K562 (cell line): ENCODE results near the gene GCHFR. TPM values are rescaled to one million over a fixed set of nuclear protein-coding genes. Genes with fewer than 3 reads are reported as not detected.

Experiments
- ATAC-seq: fragments of 200-7000 bp; cut with Tn5 transposase; 3 replicates; pipeline ENCODE4 v1.9.1; 2020; ENCODE audit warnings: moderate library complexity
- BruUV-seq: library from RNA; stranded (reverse); fragments of 400-500 nt; replicated peaks from 2 replicates; lab custom pipeline; 2021; lab: Mats Ljungman, UMichigan
- CTCF ChIA-PET: fragments of 300-600 bp; formaldehyde crosslinking; extraction: SDS; loops from one replicate; lab custom pipeline; 2021; ENCODE audit warnings: low intra/inter-chr PET ratio; lab: Yijun Ruan, JAX
- POLR2A ChIA-PET: fragments of 300-600, 350-650 bp; sonication (Branson Sonifier 250); formaldehyde crosslinking; extraction: SDS; loops from one replicate; lab custom pipeline; 2021; ENCODE audit warnings: antibody characterized with exemption, inconsistent platforms; lab: Yijun Ruan, JAX
- DNase-seq, 4 experiments: peaks; one replicate each; pipeline versions ENCODE4 v3.0.0 to v3.0.0-alpha.2; 2011 to 2018; ENCODE audit warnings: low spot score in 3 of 4, mixed read lengths in 3 of 4; ENCODE audit errors: extremely low read depth in 1 of 4
- FAIRE-seq: peaks from 2 replicates; lab custom pipeline; 2011; peaks lifted over from hg19 to GRCh38; lab: Jason Lieb, UNC
- H2AFZ ChIP-seq: 2 replicates; pipeline ENCODE4 v1.6.0; 2011; ENCODE audit warnings: low read depth, low read length, control low read depth, inconsistent platforms
- H3K27ac ChIP-seq: fragments of 200-600 bp; 3 replicates; pipeline ENCODE4 v1.8.0; 2011; ENCODE audit warnings: low read depth, mild to moderate bottlenecking, control low read depth, inconsistent platforms, low read length, moderate library complexity, mixed read lengths; ENCODE audit errors: extremely low read depth
- H3K27me3 ChIP-seq, 2 experiments: fragments of 300-600 bp in 1 of 2; 2 replicates in 1 of 2; 3 replicates in 1 of 2; pipeline versions ENCODE4 v1.6.0 to v1.8.0; 2011; ENCODE audit warnings: inconsistent platforms in 2 of 2, low read length in 2 of 2, mild to moderate bottlenecking in 1 of 2, mixed read lengths in 1 of 2, moderate library complexity in 1 of 2; ENCODE audit not compliant: control insufficient read depth in 2 of 2, insufficient read depth in 2 of 2
- H3K36me3 ChIP-seq: fragments of 300-600 bp; 3 replicates; pipeline ENCODE4 v1.8.0; 2011; ENCODE audit warnings: mild to moderate bottlenecking, low read length, inconsistent platforms; ENCODE audit not compliant: control insufficient read depth, insufficient read depth
- H3K4me1 ChIP-seq, 2 experiments: fragments of 200-600 bp in 1 of 2; replicated peaks in 1 of 2; 2 replicates in 1 of 2; 3 replicates in 1 of 2; pipeline versions ENCODE4 v1.5.1 to v1.8.0; 2011; ENCODE audit warnings: inconsistent platforms in 2 of 2, low read length in 2 of 2, mild to moderate bottlenecking in 1 of 2, mixed read lengths in 1 of 2, moderate library complexity in 1 of 2; ENCODE audit not compliant: control insufficient read depth in 2 of 2, insufficient read depth in 2 of 2
- H3K4me2 ChIP-seq: 2 replicates; pipeline ENCODE4 v1.6.1; 2011; ENCODE audit warnings: low read length, control low read depth, inconsistent platforms, mixed read lengths; ENCODE audit not compliant: insufficient read depth
- H3K4me3 ChIP-seq: fragments of 200-600 bp; sonication (generic), shearing (Covaris generic); 2 replicates; pipeline ENCODE4 v1.5.1; 2016; ENCODE audit warnings: control low read depth, inconsistent platforms
- H3K79me2 ChIP-seq: fragments of 200-600 bp; 3 replicates; pipeline ENCODE4 v1.8.0; 2011; ENCODE audit warnings: low read length, inconsistent platforms; ENCODE audit not compliant: control insufficient read depth, insufficient read depth
- H3K9ac ChIP-seq, 2 experiments: 2 replicates each; pipeline versions ENCODE4 v1.6.0 to v1.6.1; 2011; ENCODE audit warnings: low read depth in 2 of 2, low read length in 2 of 2, control low read depth in 1 of 2, inconsistent platforms in 1 of 2, mild to moderate bottlenecking in 1 of 2, mixed read lengths in 1 of 2; ENCODE audit not compliant: insufficient read depth in 1 of 2
- H3K9me1 ChIP-seq: one replicate; pipeline ENCODE4 v1.6.0; 2011; ENCODE audit warnings: inconsistent platforms, mild to moderate bottlenecking, low read length, moderate library complexity; ENCODE audit not compliant: control insufficient read depth, insufficient read depth
- H3K9me3 ChIP-seq: replicated peaks from 2 replicates; pipeline ENCODE4 v1.5.1; 2011; ENCODE audit warnings: low read depth, low read length, inconsistent platforms; ENCODE audit not compliant: control insufficient read depth, insufficient read depth
- H4K20me1 ChIP-seq: replicated peaks from 2 replicates; pipeline ENCODE4 v1.6.1; 2011; ENCODE audit warnings: low read length, inconsistent platforms, mixed read lengths; ENCODE audit not compliant: control insufficient read depth, insufficient read depth
- ARID1B ChIP-seq: fragments of 450-650 bp; IDR thresholded peaks from 2 replicates; pipeline ENCODE4 v1.6.1; 2016; ENCODE audit warnings: antibody characterized with exemption, mild to moderate bottlenecking, inconsistent platforms
- CEBPG ChIP-seq, 3 experiments: fragments of 200-800 bp in 1 of 3; sonication (Bioruptor generic) in 1 of 3; sonication (generic) in 1 of 3; formaldehyde crosslinking in 1 of 3; IDR thresholded peaks in 2 of 3; conservative IDR thresholded peaks in 1 of 3; 2 replicates each; pipeline versions ENCODE4 v1.6.1 to v1.8.0; 2016 to 2022; ENCODE audit warnings: missing compliant biosample characterization in 2 of 3, missing genetic modification characterization in 2 of 3, mild to moderate bottlenecking in 1 of 3, missing genetic modification reagents in 1 of 3
- CREB1 ChIP-seq, 2 experiments: sonication (generic) in 1 of 2; formaldehyde crosslinking in 1 of 2; IDR thresholded peaks; 2 replicates each; pipeline versions ENCODE4 v1.6.1 to v1.8.0; 2012 to 2022; ENCODE audit warnings: inconsistent platforms in 1 of 2, mild to moderate bottlenecking in 1 of 2, missing genetic modification reagents in 1 of 2, moderate library complexity in 1 of 2
- CREM ChIP-seq: IDR thresholded peaks from 2 replicates; pipeline ENCODE4 v1.6.1; 2014; ENCODE audit warnings: antibody characterized with exemption, low read depth
- E2F3 ChIP-seq: fragments of 250-450 bp; sonication (Bioruptor Pico); IDR thresholded peaks from 2 replicates; pipeline ENCODE4 v1.4.0; 2020; ENCODE audit warnings: mild to moderate bottlenecking
- EGR1 ChIP-seq: fragments of 450-650 bp; conservative IDR thresholded peaks from 2 replicates; pipeline ENCODE4 v1.6.1; 2017; ENCODE audit warnings: mild to moderate bottlenecking
- KLF10 ChIP-seq: fragments of 250-450 bp; sonication (Bioruptor Pico); IDR thresholded peaks from 2 replicates; pipeline ENCODE4 v1.6.1; 2021; ENCODE audit warnings: matching md5 sums
- MAX ChIP-seq: sonication (generic); formaldehyde crosslinking; IDR thresholded peaks from 2 replicates; pipeline ENCODE4 v1.9.0; 2022; ENCODE audit warnings: mild to moderate bottlenecking, missing genetic modification reagents
- MTA2 ChIP-seq: fragments of 450-650 bp; IDR thresholded peaks from 2 replicates; pipeline ENCODE4 v1.6.1; 2016; ENCODE audit warnings: low read depth
- MTA3 ChIP-seq: fragments of 450-650 bp; formaldehyde crosslinking; IDR thresholded peaks from 2 replicates; pipeline ENCODE4 v1.6.1; 2017; ENCODE audit warnings: mild to moderate bottlenecking, borderline replicate concordance
- PCBP1 ChIP-seq: fragments of 200-400 bp; formaldehyde crosslinking; IDR thresholded peaks from 2 replicates; pipeline ENCODE4 v1.6.1; 2018; ENCODE audit warnings: mild to moderate bottlenecking, low read depth, low read length; ENCODE audit not compliant: poor library complexity, severe bottlenecking
- PTRF ChIP-seq: fragments of 450-650 bp; IDR thresholded peaks from 2 replicates; pipeline ENCODE4 v1.6.1; 2016; ENCODE audit warnings: mild to moderate bottlenecking, missing genetic modification characterization, missing compliant biosample characterization
- ZBTB7A ChIP-seq: IDR thresholded peaks from 2 replicates; pipeline ENCODE4 v1.6.1; 2011; ENCODE audit warnings: low read depth, mild to moderate bottlenecking, low read length, moderate library complexity, borderline replicate concordance; ENCODE audit not compliant: control insufficient read depth
- ZNF217 ChIP-seq: sonication (generic); formaldehyde crosslinking; IDR thresholded peaks from 2 replicates; pipeline ENCODE4 v1.8.0; 2022; ENCODE audit warnings: mild to moderate bottlenecking, missing genetic modification reagents
- ZNF311 ChIP-seq: fragments of 250-450 bp; sonication (Bioruptor Pico); IDR thresholded peaks from 2 replicates; pipeline ENCODE4 v1.4.0; 2020; ENCODE audit warnings: mild to moderate bottlenecking, moderate library complexity
- ZNF436 ChIP-seq: fragments of 250-450, 450-650 bp; sonication (Bioruptor Pico); formaldehyde crosslinking; IDR thresholded peaks from 2 replicates; pipeline ENCODE4 v1.7.0; 2020; ENCODE audit warnings: mild to moderate bottlenecking
- WGBS: fragments of 100-300 bp; shearing (Covaris generic); methylation state at CpG from one replicate; pipeline ENCODE4 v1.1.6; 2016; ENCODE audit warnings: low coverage, mixed read lengths; ENCODE audit not compliant: insufficient coverage; ENCODE audit errors: missing lambda C conversion rate; 5-methylcytosine and 5-hydroxymethylcytosine counted together
- in situ Hi-C: fragments of 300-500 bp; cut with MboI; formaldehyde crosslinking; loops from 4 replicates; pipeline ENCODE4 v1.15.0; 2018; ENCODE audit warnings: inconsistent platforms, mixed read lengths
- intact Hi-C: fragments of 100-400 bp; cut with micrococcal nuclease; formaldehyde crosslinking; loops from 2 replicates; pipeline ENCODE4 v1.14.2; 2022
- polyA plus RNA-seq, 8 experiments: library from polyadenylated mRNA; depleted of rRNA in 4 of 8; stranded (reverse) in 5 of 8; unstranded in 3 of 8; fragments of >200 nt; fragmentation: Nextera tagmentation in 2 of 8; fragmentation: Illumina TruSeq in 1 of 8; extraction: Ambion mirVana in 2 of 8; extraction: Trizol in 1 of 8; gene quantifications; 2 replicates each; pipeline versions ENCODE4 v1.2.1 to v1.2.3, GENCODE V29; 2011 to 2014; ENCODE audit warnings: inconsistent platforms in 1 of 8, missing spikeins in 1 of 8
- total RNA-seq, 7 experiments: library from RNA; depleted of rRNA in 6 of 7; stranded (reverse); fragments of >200 nt in 6 of 7; fragmentation: Illumina TruSeq in 2 of 7; extraction: Trizol in 2 of 7; gene quantifications; 2 replicates each; pipeline versions ENCODE4 v1.2.1 to v1.2.3, GENCODE V29; 2011 to 2021; ENCODE audit warnings: low replicate concordance in 1 of 7
- TF ChIP-seq, protein P1 (sequence below): fragments of 450-650 bp; formaldehyde crosslinking; IDR thresholded peaks from 2 replicates; pipeline ENCODE4 v1.4.0; 2020; ENCODE audit warnings: mild to moderate bottlenecking, mixed read lengths
- TF ChIP-seq, protein P2 (sequence below): fragments of 250-450 bp; sonication (Bioruptor Pico); IDR thresholded peaks from 2 replicates; pipeline ENCODE4 v1.4.0; 2020; ENCODE audit warnings: mild to moderate bottlenecking, moderate library complexity, borderline replicate concordance

The GCHFR gene
- total and polyA plus RNA-seq, 9 of the 15 experiments (the other 6 are each of a cell fraction or from before 2014, with no cell fraction given): 8.7 to 83.5 (median 20.8) TPM

DNA sequence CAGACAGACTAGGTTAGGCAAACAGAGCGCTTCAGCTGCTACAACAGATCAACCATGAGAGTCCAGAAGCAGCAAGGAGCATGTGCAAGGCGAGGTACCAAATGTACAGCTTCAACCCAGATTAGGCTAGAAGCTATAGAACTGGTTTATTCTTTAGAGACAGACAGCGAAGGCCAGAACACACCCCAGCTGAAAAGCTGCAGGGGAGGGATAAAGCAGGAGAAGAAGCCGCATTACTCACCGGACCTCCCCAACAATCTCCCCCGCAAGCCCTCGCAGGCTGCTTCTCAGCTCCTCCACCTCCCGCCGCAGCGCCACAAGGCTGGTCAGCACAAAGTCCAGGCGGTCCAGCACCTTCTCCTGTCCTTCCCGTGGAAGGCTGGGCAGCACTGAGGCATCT lies 12.1 kb upstream of the GCHFR start:
- POLR2A ChIA-PET: interaction anchor here (0.7 to 3.1 kb wide), 8 partner anchors 9 to 301 kb away, joined by 3 to 18 read pairs (median 4); partner anchors contain the start of genes GCHFR and RAD51
- Histone ChIP-seq H3K4me3 (peak overlapping the region; percentile 26; the same call in 1 of the 2 replicates), H3K27ac (peak overlapping the region; percentile 64), H3K9me1 (no peaks in the 10 kb centered on the region), H3K79me2 (peaks cover 65% of the 10 kb centered on the region), H3K9ac (peak overlapping the region; percentile 54 to 86), H2AFZ (peak overlapping the region; percentile 28; the same call in 1 of the 2 replicates), H3K4me1 (peaks cover 43 to 52% of the 10 kb centered on the region in 2 experiments), H3K36me3 (peaks cover 64% of the 10 kb centered on the region), H3K27me3 (no peaks in the 10 kb centered on the region), H3K4me2 (peak overlapping the region; percentile 79), H3K9me3 (no peaks in the 10 kb centered on the region), H4K20me1 (0 out of 2 replicates have a peak, but pooled peaks cover 4% of the 10 kb centered on the region)
- in situ Hi-C loops: no loop called here
- FAIRE-seq (peak; percentile 83), ATAC-seq (peak; percentile 44), DNase-seq (peak in 2 of 4 experiments; percentile 67 to 82)
- no TSS peak for BruUV-seq
- CTCF ChIA-PET: no interaction called here
- intact Hi-C loops: loop anchor here (10.0 kb wide), 1 partner anchor 187 kb away; the partner anchor contains the start of genes CCDC32 and RPUSD2
- WGBS: 30% methylated on average over 8 of the region's 12 CpGs
- TF ChIP-seq MTA3: 0 out of 2 replicates have a peak, but pooled peaks have one; percentile 41
- no peak for TF ChIP-seq E2F3 (CRISPR knock-in tag)
- peak; percentile 88 for TF ChIP-seq MAX
- TF ChIP-seq PCBP1: no peak
- TF ChIP-seq ZBTB7A: no peak
- TF ChIP-seq CEBPG (CRISPR knock-in tag; IDR thresholded peaks at IDR 0.05): no peak
- TF ChIP-seq CEBPG (tag; conservative IDR thresholded peaks at IDR 0.05 in 1 of 2, IDR thresholded peaks at IDR 0.05 in 1 of 2): no peak
- no peak for TF ChIP-seq KLF10 (CRISPR knock-in tag)
- no peak for TF ChIP-seq CREB1 (IDR thresholded peaks at IDR 0.05)
- TF ChIP-seq CREB1 (CRISPR knock-in tag; IDR thresholded peaks at IDR 0.05): no peak
- peak; percentile 78 for TF ChIP-seq EGR1
- peak; percentile 12; the same call in 1 of the 2 replicates for TF ChIP-seq CREM
- TF ChIP-seq ARID1B: peak; percentile 86
- TF ChIP-seq ZNF436 (CRISPR knock-in tag): no peak
- no peak for TF ChIP-seq ZNF311 (CRISPR knock-in tag)
- TF ChIP-seq ZNF217 (CRISPR knock-in tag): no peak
- TF ChIP-seq, protein P1, sequence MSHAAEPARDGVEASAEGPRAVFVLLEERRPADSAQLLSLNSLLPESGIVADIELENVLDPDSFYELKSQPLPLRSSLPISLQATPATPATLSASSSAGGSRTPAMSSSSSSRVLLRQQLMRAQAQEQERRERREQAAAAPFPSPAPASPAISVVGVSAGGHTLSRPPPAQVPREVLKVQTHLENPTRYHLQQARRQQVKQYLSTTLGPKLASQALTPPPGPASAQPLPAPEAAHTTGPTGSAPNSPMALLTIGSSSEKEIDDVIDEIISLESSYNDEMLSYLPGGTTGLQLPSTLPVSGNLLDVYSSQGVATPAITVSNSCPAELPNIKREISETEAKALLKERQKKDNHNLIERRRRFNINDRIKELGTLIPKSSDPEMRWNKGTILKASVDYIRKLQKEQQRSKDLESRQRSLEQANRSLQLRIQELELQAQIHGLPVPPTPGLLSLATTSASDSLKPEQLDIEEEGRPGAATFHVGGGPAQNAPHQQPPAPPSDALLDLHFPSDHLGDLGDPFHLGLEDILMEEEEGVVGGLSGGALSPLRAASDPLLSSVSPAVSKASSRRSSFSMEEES (CRISPR knock-in tag): no peak
- no peak for TF ChIP-seq PTRF (tag)
- TF ChIP-seq MTA2: 0 out of 2 replicates have a peak, but pooled peaks have one; percentile 32
- TF ChIP-seq, protein P2, sequence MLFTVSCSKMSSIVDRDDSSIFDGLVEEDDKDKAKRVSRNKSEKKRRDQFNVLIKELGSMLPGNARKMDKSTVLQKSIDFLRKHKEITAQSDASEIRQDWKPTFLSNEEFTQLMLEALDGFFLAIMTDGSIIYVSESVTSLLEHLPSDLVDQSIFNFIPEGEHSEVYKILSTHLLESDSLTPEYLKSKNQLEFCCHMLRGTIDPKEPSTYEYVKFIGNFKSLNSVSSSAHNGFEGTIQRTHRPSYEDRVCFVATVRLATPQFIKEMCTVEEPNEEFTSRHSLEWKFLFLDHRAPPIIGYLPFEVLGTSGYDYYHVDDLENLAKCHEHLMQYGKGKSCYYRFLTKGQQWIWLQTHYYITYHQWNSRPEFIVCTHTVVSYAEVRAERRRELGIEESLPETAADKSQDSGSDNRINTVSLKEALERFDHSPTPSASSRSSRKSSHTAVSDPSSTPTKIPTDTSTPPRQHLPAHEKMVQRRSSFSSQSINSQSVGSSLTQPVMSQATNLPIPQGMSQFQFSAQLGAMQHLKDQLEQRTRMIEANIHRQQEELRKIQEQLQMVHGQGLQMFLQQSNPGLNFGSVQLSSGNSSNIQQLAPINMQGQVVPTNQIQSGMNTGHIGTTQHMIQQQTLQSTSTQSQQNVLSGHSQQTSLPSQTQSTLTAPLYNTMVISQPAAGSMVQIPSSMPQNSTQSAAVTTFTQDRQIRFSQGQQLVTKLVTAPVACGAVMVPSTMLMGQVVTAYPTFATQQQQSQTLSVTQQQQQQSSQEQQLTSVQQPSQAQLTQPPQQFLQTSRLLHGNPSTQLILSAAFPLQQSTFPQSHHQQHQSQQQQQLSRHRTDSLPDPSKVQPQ (CRISPR knock-in tag): no peak
